Measurements from ENCODE around the gene FAM107B. TPM values are rescaled to one million over a fixed set of nuclear protein-coding genes. Genes with fewer than 3 reads are reported as not detected.

The FAM107B gene
- total and polyA plus RNA-seq, 2 of the 13 experiments (the other 11 are each of a cell fraction or from before 2014, with no cell fraction given), result 15.7 to 24.8 TPM

DNA sequence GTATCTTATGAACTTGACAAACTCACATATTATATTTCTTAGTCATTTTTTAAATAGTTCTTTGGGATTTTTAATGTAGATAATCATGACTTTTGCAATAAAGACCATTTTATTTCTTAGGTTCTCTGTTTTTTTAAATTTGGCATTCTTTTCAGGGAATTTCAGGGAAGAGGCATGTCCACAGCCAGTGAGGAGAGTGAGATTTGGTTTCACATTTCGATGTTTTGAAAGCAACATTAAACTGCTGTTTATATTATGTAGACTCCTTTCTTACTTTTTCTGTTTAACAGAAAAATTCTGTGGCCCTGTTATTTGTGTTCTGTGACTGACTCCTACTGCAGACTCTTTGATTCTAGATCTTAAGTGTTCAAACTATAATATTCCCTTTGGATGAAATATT, 153.7 kb downstream of the FAM107B start:
- POLR2A ChIA-PET, result no interaction called here
- H3K36me3 ChIP-seq (replicated peaks in 1 of 2; ENCODE audit: control insufficient read depth in 1 of 2, insufficient read depth in 2 of 2, low read length in 2 of 2), result no peaks in the 10 kb centered on the region
- H4K20me1 ChIP-seq (ENCODE audit: insufficient read depth, low read length), result no peaks in the 10 kb centered on the region
- H3K27me3 ChIP-seq (ENCODE audit: control insufficient read depth in 1 of 2, insufficient read depth in 2 of 2, low read length in 2 of 2), result no peaks in the 10 kb centered on the region
- intact Hi-C loops (cut with micrococcal nuclease; ENCODE audit: unreplicated experiment), result no loop called here
- CTCF ChIA-PET (ENCODE audit: low intra/inter-chr PET ratio, low total read pairs), result no interaction called here
- no peak overlapping the region for H3K9ac ChIP-seq (ENCODE audit: insufficient read depth, low read depth, low read length)
- BruUV-seq (replicated peaks), result no TSS peak
- no peak overlapping the region for H3K4me2 ChIP-seq (ENCODE audit: low read depth, low read length)
- no peak for DNase-seq (ENCODE audit: low spot score)
- TF ChIP-seq HMGA1 (CRISPR knock-in tag; conservative IDR thresholded peaks at IDR 0.05), result no peak
- no peak for TF ChIP-seq ZNF891 (CRISPR knock-in tag; IDR thresholded peaks at IDR 0.05)
- TF ChIP-seq ZNF30 (CRISPR knock-in tag; IDR thresholded peaks at IDR 0.05), result no peak
- TF ChIP-seq RFXAP (CRISPR knock-in tag; IDR thresholded peaks at IDR 0.05; ENCODE audit: borderline replicate concordance), result no peak
- no peak for TF ChIP-seq RARA (CRISPR knock-in tag; IDR thresholded peaks at IDR 0.05)
- TF ChIP-seq NFE2L2 (IDR thresholded peaks at IDR 0.05; ENCODE audit: low read length), result no peak
- TF ChIP-seq KLF9 (CRISPR knock-in tag; IDR thresholded peaks at IDR 0.05; ENCODE audit: low read depth), result no peak
- no peak for TF ChIP-seq PHF8 (CRISPR knock-in tag; IDR thresholded peaks at IDR 0.05)
- TF ChIP-seq, protein P1, sequence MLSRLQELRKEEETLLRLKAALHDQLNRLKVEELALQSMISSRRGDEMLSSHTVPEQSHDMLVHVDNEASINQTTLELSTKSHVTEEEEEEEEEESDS (CRISPR knock-in tag; IDR thresholded peaks at IDR 0.05; ENCODE audit: borderline replicate concordance), result no peak
- no peak for TF ChIP-seq ZNF816 (CRISPR knock-in tag; IDR thresholded peaks at IDR 0.05; ENCODE audit: borderline replicate concordance)
- TF ChIP-seq XRCC5 (optimal IDR thresholded peaks at IDR 0.05; ENCODE audit: low read length), result no peak
- no peak for TF ChIP-seq JDP2 (CRISPR knock-in tag; IDR thresholded peaks at IDR 0.05; ENCODE audit: borderline replicate concordance)
- no peak for TF ChIP-seq SMAD9 (CRISPR knock-in tag; IDR thresholded peaks at IDR 0.05)
- no peak for TF ChIP-seq SMYD3 (CRISPR knock-in tag; IDR thresholded peaks at IDR 0.05)
- no peak for TF ChIP-seq SETDB1 (CRISPR knock-in tag; IDR thresholded peaks at IDR 0.05; ENCODE audit: borderline replicate concordance)
- TF ChIP-seq, protein P2, sequence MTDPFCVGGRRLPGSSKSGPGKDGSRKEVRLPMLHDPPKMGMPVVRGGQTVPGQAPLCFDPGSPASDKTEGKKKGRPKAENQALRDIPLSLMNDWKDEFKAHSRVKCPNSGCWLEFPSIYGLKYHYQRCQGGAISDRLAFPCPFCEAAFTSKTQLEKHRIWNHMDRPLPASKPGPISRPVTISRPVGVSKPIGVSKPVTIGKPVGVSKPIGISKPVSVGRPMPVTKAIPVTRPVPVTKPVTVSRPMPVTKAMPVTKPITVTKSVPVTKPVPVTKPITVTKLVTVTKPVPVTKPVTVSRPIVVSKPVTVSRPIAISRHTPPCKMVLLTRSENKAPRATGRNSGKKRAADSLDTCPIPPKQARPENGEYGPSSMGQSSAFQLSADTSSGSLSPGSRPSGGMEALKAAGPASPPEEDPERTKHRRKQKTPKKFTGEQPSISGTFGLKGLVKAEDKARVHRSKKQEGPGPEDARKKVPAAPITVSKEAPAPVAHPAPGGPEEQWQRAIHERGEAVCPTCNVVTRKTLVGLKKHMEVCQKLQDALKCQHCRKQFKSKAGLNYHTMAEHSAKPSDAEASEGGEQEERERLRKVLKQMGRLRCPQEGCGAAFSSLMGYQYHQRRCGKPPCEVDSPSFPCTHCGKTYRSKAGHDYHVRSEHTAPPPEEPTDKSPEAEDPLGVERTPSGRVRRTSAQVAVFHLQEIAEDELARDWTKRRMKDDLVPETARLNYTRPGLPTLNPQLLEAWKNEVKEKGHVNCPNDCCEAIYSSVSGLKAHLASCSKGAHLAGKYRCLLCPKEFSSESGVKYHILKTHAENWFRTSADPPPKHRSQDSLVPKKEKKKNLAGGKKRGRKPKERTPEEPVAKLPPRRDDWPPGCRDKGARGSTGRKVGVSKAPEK (CRISPR knock-in tag; IDR thresholded peaks at IDR 0.05; ENCODE audit: borderline replicate concordance), result no peak
- TF ChIP-seq, protein P3, sequence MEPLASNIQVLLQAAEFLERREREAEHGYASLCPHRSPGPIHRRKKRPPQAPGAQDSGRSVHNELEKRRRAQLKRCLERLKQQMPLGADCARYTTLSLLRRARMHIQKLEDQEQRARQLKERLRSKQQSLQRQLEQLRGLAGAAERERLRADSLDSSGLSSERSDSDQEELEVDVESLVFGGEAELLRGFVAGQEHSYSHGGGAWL (CRISPR knock-in tag; IDR thresholded peaks at IDR 0.05), result no peak
- no peak for TF ChIP-seq ZNF788 (CRISPR knock-in tag; IDR thresholded peaks at IDR 0.05; ENCODE audit: borderline replicate concordance)
- TF ChIP-seq, protein P4, sequence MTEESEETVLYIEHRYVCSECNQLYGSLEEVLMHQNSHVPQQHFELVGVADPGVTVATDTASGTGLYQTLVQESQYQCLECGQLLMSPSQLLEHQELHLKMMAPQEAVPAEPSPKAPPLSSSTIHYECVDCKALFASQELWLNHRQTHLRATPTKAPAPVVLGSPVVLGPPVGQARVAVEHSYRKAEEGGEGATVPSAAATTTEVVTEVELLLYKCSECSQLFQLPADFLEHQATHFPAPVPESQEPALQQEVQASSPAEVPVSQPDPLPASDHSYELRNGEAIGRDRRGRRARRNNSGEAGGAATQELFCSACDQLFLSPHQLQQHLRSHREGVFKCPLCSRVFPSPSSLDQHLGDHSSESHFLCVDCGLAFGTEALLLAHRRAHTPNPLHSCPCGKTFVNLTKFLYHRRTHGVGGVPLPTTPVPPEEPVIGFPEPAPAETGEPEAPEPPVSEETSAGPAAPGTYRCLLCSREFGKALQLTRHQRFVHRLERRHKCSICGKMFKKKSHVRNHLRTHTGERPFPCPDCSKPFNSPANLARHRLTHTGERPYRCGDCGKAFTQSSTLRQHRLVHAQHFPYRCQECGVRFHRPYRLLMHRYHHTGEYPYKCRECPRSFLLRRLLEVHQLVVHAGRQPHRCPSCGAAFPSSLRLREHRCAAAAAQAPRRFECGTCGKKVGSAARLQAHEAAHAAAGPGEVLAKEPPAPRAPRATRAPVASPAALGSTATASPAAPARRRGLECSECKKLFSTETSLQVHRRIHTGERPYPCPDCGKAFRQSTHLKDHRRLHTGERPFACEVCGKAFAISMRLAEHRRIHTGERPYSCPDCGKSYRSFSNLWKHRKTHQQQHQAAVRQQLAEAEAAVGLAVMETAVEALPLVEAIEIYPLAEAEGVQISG (CRISPR knock-in tag; IDR thresholded peaks at IDR 0.05), result no peak
- no peak for FAIRE-seq
- peaks cover 21% of the 10 kb centered on the region for H3K4me1 ChIP-seq (ENCODE audit: insufficient read depth, low read length)
- H3K4me3 ChIP-seq (replicated peaks in 1 of 3; ENCODE audit: insufficient read depth in 1 of 3, low read depth in 2 of 3, low read length in 3 of 3), result no peak overlapping the region
- 87% methylated on average over 1 of the region's 1 CpG for WGBS (ENCODE audit: low lambda C conversion rate)
- in situ Hi-C loops (cut with HindIII; ENCODE audit: extremely low pct_ligation_motif_present, low pct_unique_long_range_greater_than_20kb), result no loop called here
- H3K27ac ChIP-seq (ENCODE audit: extremely low read length, insufficient read depth, low read length), result no peak overlapping the region
- no peaks in the 10 kb centered on the region for H3K79me2 ChIP-seq (ENCODE audit: insufficient read depth, low read length)
- ATAC-seq, result no peak
- H2AFZ ChIP-seq (ENCODE audit: low read length), result no peak overlapping the region
- H3K9me3 ChIP-seq (ENCODE audit: low read length), result no peaks in the 10 kb centered on the region
